Neural cell (in vitro differentiated cells): ENCODE results near the gene GYPE. TPM values are rescaled to one million over a fixed set of nuclear protein-coding genes. Genes with fewer than 3 reads are reported as not detected.
"Not testable (repeated sequence)": the region's sequence is repeated elsewhere in the genome, so short reads cannot be mapped to it uniquely, and the experiment has no call there.

Source experiments
- H2AFZ ChIP-seq: fragments of 200-600, 300-800 bp; sonication (generic), shearing (Covaris generic); 2 replicates; pipeline ENCODE4 v1.6.0; 2014; ENCODE audit warnings: low read depth, mild to moderate bottlenecking, antibody characterized with exemption, low read length, moderate library complexity
- H3F3A ChIP-seq: fragments of 200-600 bp; shearing (Covaris generic); 2 replicates; pipeline ENCODE4 v1.6.1; 2016; ENCODE audit warnings: mild to moderate bottlenecking, moderate library complexity, mixed read lengths, antibody characterized with exemption, low read length; ENCODE audit not compliant: insufficient read depth, poor library complexity, severe bottlenecking
- H3K27ac ChIP-seq: fragments of 200-600, 300-800 bp; sonication (generic), shearing (Covaris generic); 2 replicates; pipeline ENCODE4 v1.5.1; 2014; ENCODE audit warnings: mild to moderate bottlenecking, low read length, moderate library complexity
- H3K27me3 ChIP-seq: fragments of 300-800, 200-600 bp; sonication (generic), shearing (Covaris generic); 2 replicates; pipeline ENCODE4 v1.6.0; 2014; ENCODE audit warnings: mild to moderate bottlenecking, low read depth, low read length, moderate library complexity; ENCODE audit not compliant: insufficient read depth
- H3K36me3 ChIP-seq: fragments of 300-800, 200-600 bp; sonication (generic), shearing (Covaris generic); 2 replicates; pipeline ENCODE4 v1.5.1; 2014; ENCODE audit warnings: mild to moderate bottlenecking, antibody characterized with exemption, low read length, moderate library complexity; ENCODE audit not compliant: insufficient read depth
- H3K4me2 ChIP-seq: fragments of 300-800, 200-600 bp; sonication (generic), shearing (Covaris generic); 2 replicates; pipeline ENCODE4 v1.6.0; 2014; ENCODE audit warnings: mild to moderate bottlenecking, low read length
- H3K4me3 ChIP-seq: fragments of 300-800, 200-600 bp; sonication (generic), shearing (Covaris generic); 2 replicates; pipeline ENCODE4 v1.5.1; 2014; ENCODE audit warnings: mild to moderate bottlenecking, low read length, moderate library complexity
- H3K79me2 ChIP-seq: fragments of 200-600 bp; shearing (Covaris generic); replicated peaks from 2 replicates; pipeline ENCODE4 v1.6.0; 2014; ENCODE audit warnings: mild to moderate bottlenecking, low read length, moderate library complexity; ENCODE audit not compliant: insufficient read depth
- H3K9ac ChIP-seq: fragments of 300-800, 200-600 bp; sonication (generic), shearing (Covaris generic); 2 replicates; pipeline ENCODE4 v1.6.1; 2016; ENCODE audit warnings: mild to moderate bottlenecking, low read length, mixed read lengths
- H3K9me2 ChIP-seq: fragments of 200-600 bp; shearing (Covaris generic); 2 replicates; pipeline ENCODE4 v1.6.1; 2016; ENCODE audit warnings: mild to moderate bottlenecking, low read length, mixed read lengths; ENCODE audit not compliant: insufficient read depth
- H3K9me3 ChIP-seq: fragments of 200-600, 300-800 bp; sonication (generic), shearing (Covaris generic); 2 replicates; pipeline ENCODE4 v1.6.1; 2016; ENCODE audit warnings: mild to moderate bottlenecking, mixed run types, low read length, moderate library complexity, mixed read lengths
- H4K20me1 ChIP-seq: fragments of 200-600 bp; shearing (Covaris generic); 2 replicates; pipeline ENCODE4 v1.6.1; 2016; ENCODE audit warnings: mild to moderate bottlenecking, mixed run types; ENCODE audit not compliant: insufficient read depth
- CTCF ChIP-seq: fragments of 450-650 bp; IDR thresholded peaks from 2 replicates; pipeline ENCODE4 v1.5.1; 2014; ENCODE audit warnings: antibody characterized with exemption, mild to moderate bottlenecking, moderate library complexity; ENCODE audit not compliant: poor library complexity, severe bottlenecking
- EP300 ChIP-seq: fragments of 450-650 bp; conservative IDR thresholded peaks from 2 replicates; pipeline ENCODE4 v1.6.1; 2014; ENCODE audit warnings: antibody characterized with exemption, mild to moderate bottlenecking, moderate library complexity; ENCODE audit not compliant: poor library complexity, severe bottlenecking
- EZH2 ChIP-seq: fragments of 200-600, 300-800 bp; shearing (Covaris generic), sonication (generic); IDR thresholded peaks from 2 replicates; pipeline ENCODE4 v1.6.1; 2014; ENCODE audit warnings: antibody characterized with exemption, low read length, borderline replicate concordance, mild to moderate bottlenecking; ENCODE audit not compliant: insufficient read depth, poor library complexity, severe bottlenecking
- MXI1 ChIP-seq: fragments of 450-650 bp; conservative IDR thresholded peaks from 2 replicates; pipeline ENCODE4 v1.6.1; 2014; ENCODE audit warnings: antibody characterized with exemption, mild to moderate bottlenecking; ENCODE audit not compliant: poor library complexity, severe bottlenecking
- POLR2AphosphoS5 ChIP-seq: IDR thresholded peaks from 2 replicates; pipeline ENCODE4 v1.6.1; 2012
- RAD21 ChIP-seq: fragments of 450-650 bp; conservative IDR thresholded peaks from 2 replicates; pipeline ENCODE4 v1.6.1; 2014; ENCODE audit warnings: antibody characterized with exemption, mild to moderate bottlenecking, moderate library complexity
- REST ChIP-seq: IDR thresholded peaks from 2 replicates; pipeline ENCODE4 v1.6.1; 2012; ENCODE audit warnings: borderline replicate concordance
- SMC3 ChIP-seq: fragments of 450-650 bp; conservative IDR thresholded peaks from 2 replicates; pipeline ENCODE4 v1.6.1; 2014; ENCODE audit warnings: antibody characterized with exemption, mild to moderate bottlenecking, moderate library complexity; ENCODE audit not compliant: poor library complexity
- TAF1 ChIP-seq: IDR thresholded peaks from 2 replicates; pipeline ENCODE4 v1.6.1; 2012; ENCODE audit warnings: low read depth
- polyA plus RNA-seq: library from polyadenylated mRNA; depleted of rRNA; stranded (reverse); fragments of >200 nt; gene quantifications from 2 replicates; pipeline ENCODE4 v1.2.3, GENCODE V29; 2014

The GYPE gene
- polyA plus RNA-seq, 1 donor from 2014 or later: not detected

DNA sequence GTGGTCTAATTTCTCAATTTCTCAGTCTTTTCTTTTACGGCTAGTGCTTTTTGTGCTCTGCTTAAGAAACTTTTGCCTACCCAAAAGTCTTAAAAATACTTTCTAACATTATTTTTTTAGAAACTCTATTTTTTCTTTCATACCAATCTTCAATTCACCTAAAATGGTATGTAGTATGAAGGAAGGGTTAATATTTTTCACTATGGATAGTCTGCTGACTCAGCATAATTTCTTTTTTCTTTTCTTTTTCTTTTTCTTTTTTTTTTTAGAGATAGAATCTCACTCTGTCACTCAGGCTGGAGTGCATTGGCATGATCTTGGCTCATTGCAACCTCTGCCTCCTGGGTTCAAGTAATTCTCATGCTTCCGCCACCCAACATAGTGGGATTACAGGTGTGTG lies 34.2 kb upstream of the GYPE start:
- Histone ChIP-seq H2AFZ (no peak overlapping the region), H4K20me1 (no peaks in the 10 kb centered on the region), H3F3A (no peaks in the 10 kb centered on the region), H3K4me2 (no peak overlapping the region), H3K27ac (no peak overlapping the region), H3K36me3 (no peaks in the 10 kb centered on the region), H3K9me3 (no peaks in the 10 kb centered on the region), H3K9me2 (no peaks in the 10 kb centered on the region), H3K4me3 (no peak overlapping the region), H3K79me2 (no peaks in the 10 kb centered on the region), H3K9ac (no peak overlapping the region), H3K27me3 (no peaks in the 10 kb centered on the region)
- no peak for TF ChIP-seq TAF1
- TF ChIP-seq EP300: no peak
- TF ChIP-seq MXI1: no peak
- no peak for TF ChIP-seq EZH2
- TF ChIP-seq RAD21: no peak
- TF ChIP-seq CTCF: no peak
- no peak for TF ChIP-seq SMC3
- no peak for TF ChIP-seq REST
- no peak for TF ChIP-seq POLR2AphosphoS5

GRCh38 chr4:143938890-143939289 lies 33.5 kb upstream of the GYPE start:
- H3K4me2 ChIP-seq, H3K9ac ChIP-seq, H3K79me2 ChIP-seq, H2AFZ ChIP-seq, H3F3A ChIP-seq, H3K27me3 ChIP-seq, H3K9me3 ChIP-seq, H3K36me3 ChIP-seq, H4K20me1 ChIP-seq, H3K4me3 ChIP-seq, H3K9me2 ChIP-seq: not testable (repeated sequence)
- TF ChIP-seq EP300 (peak; percentile 82), REST (peak; percentile 29), POLR2AphosphoS5 (peak; percentile 65)
- peak overlapping the region; percentile 24 for H3K27ac ChIP-seq
